ENCODE data around the gene UST.

Gene UST

GRCh38 chr6:148979014-148979901 lies 232.4 kb downstream of the UST start:
- TF ChIP-seq, protein P1, sequence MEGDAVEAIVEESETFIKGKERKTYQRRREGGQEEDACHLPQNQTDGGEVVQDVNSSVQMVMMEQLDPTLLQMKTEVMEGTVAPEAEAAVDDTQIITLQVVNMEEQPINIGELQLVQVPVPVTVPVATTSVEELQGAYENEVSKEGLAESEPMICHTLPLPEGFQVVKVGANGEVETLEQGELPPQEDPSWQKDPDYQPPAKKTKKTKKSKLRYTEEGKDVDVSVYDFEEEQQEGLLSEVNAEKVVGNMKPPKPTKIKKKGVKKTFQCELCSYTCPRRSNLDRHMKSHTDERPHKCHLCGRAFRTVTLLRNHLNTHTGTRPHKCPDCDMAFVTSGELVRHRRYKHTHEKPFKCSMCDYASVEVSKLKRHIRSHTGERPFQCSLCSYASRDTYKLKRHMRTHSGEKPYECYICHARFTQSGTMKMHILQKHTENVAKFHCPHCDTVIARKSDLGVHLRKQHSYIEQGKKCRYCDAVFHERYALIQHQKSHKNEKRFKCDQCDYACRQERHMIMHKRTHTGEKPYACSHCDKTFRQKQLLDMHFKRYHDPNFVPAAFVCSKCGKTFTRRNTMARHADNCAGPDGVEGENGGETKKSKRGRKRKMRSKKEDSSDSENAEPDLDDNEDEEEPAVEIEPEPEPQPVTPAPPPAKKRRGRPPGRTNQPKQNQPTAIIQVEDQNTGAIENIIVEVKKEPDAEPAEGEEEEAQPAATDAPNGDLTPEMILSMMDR (IDR thresholded peaks at IDR 0.05; ENCODE audit: low read depth, low read length): no peak
- no peak for DNase-seq (ENCODE audit: extremely low read depth, low read depth)

GRCh38 chr6:148980234-148980633 lies 233.4 kb downstream of the UST start:
- TF ChIP-seq, protein P1 (IDR thresholded peaks at IDR 0.05; ENCODE audit: low read depth, low read length): no peak
- DNase-seq (ENCODE audit: extremely low read depth, low read depth): no peak

- TF ChIP-seq, protein P1 (IDR thresholded peaks at IDR 0.05; ENCODE audit: low read depth, low read length): no peak
These were observed 234.7 kb downstream of the UST start for GRCh38 chr6:148981515-148981914.

GRCh38 chr6:148983101-148983761 lies 236.4 kb downstream of the UST start:
- TF ChIP-seq, protein P1 (IDR thresholded peaks at IDR 0.05; ENCODE audit: low read depth, low read length): no peak
- DNase-seq (ENCODE audit: extremely low read depth, low read depth): no peak

More at GRCh38 chr6:148981515-148981914, 234.7 kb downstream of the UST start:
- DNase-seq (ENCODE audit: extremely low read depth, low read depth): no peak

DNA sequence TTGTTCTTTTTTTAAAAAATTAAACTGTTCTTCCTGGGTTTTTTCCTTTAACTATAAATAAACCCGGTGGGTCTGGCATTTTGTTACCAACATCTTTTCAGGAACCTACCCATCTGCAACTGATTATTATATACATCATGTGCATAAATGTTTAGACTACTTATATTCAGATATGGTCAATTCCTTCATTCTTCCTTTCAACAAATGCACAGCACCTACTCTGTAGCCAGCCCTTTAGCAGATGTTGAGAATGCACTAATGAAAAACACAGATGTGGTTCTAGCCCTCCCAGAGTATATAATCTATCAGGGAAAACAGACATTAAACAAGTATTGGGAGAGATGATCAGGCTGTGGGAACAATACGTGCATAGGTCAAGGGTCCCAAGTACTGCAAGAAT lies 237.1 kb downstream of the UST start:
- TF ChIP-seq, protein P1 (IDR thresholded peaks at IDR 0.05; ENCODE audit: low read depth, low read length): no peak
- no peak for DNase-seq (ENCODE audit: extremely low read depth, low read depth)

GRCh38 chr6:148984531-148985056 lies 237.8 kb downstream of the UST start:
- DNase-seq (ENCODE audit: extremely low read depth, low read depth): no peak
- TF ChIP-seq, protein P1 (IDR thresholded peaks at IDR 0.05; ENCODE audit: low read depth, low read length): no peak

DNA sequence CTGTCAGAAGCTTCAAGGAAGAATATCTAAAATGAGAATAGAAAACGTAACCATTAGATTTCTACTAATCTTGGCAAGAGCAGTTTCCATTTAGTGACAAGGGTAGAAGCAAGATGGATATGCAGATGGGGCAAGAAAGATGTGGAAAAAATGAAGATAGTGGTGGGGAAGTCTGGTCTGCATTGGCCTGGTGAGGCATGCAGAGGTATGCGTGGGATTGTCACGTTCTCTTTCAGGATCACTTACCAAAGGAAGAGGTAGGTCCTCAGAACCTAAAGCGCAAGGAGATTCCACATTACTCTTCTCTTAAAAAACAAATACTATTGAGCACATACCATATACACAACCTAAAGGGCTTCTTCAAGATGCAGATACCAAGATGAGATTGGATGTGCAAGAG lies 238.7 kb downstream of the UST start:
- TF ChIP-seq, protein P1 (IDR thresholded peaks at IDR 0.05; ENCODE audit: low read depth, low read length): no peak
- DNase-seq (ENCODE audit: extremely low read depth, low read depth): no peak
